Kidney glomerular epithelial cell (primary cell): ENCODE results near the gene RTEL1.
"Not testable (repeated sequence)": the region's sequence is repeated elsewhere in the genome, so short reads cannot be mapped to it uniquely, and the experiment has no call there.

Source experiments
- DNase-seq: peaks from one replicate; lab custom pipeline; 2025; lab: John Stamatoyannopoulos, UW

The RTEL1 gene

GRCh38 chr20:63709149-63709527, 51.0 kb downstream of the RTEL1 start:
- no peak for DNase-seq

GRCh38 chr20:63711085-63711645, 53.1 kb downstream of the RTEL1 start:
- no peak for DNase-seq

GRCh38 chr20:63712191-63712590, 54.1 kb downstream of the RTEL1 start:
- DNase-seq = no peak

DNA sequence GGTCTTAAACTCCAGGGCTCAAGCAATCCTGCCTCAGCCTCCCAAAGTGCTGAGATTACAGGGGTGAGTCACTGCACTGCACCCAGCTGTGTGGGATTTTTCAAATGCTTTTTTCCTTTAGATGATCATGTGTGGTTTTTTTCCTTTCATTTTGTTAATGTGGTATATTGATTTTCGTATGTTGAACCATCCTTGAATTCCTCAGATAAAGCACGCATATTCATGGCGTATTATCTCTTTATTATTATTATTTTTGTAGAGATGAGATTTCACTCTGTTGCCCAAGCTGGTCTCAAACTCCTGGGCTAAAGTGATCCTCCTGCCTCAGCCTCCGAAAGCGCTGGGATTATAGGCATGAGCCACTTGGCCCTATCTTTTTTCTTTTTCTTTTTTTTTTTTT, 56.7 kb downstream of the RTEL1 start:
- DNase-seq = no peak

- no peak for DNase-seq
These were observed 60.9 kb downstream of the RTEL1 start for GRCh38 chr20:63718996-63719395.

GRCh38 chr20:63722967-63723622, 65.0 kb downstream of the RTEL1 start:
- DNase-seq = not testable (repeated sequence)

DNA sequence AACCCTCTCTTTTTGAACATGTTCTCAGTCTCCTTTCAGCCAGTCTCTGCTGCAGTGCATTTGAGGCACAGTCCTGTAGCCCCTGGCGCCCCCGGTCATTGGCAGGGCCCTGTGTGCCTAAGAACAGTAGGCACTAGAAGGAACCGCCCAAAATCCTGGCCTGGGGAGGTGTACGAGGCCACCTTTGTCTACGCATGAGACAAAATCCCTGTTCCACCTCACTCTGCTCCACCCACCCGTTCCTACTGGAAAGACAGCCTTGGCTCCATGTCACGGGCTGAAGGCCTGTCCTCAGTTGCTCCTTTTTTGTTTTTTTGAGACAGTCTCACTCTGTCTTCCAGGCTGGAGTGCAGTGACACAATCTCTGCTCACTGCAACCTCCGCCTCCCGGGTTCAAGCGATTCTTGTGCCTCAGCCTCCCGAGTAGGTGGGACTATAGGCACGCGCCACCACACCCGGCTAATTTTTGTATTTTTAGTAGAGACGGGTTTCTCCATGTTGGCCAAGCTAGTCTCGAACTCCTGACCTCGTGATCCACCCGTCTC, 72.1 kb downstream of the RTEL1 start:
- not testable (repeated sequence) for DNase-seq

- no peak for DNase-seq
These were observed 73.3 kb downstream of the RTEL1 start for GRCh38 chr20:63731410-63731809.

- no peak for DNase-seq
These were observed 74.3 kb downstream of the RTEL1 start for GRCh38 chr20:63732118-63733095.

DNA sequence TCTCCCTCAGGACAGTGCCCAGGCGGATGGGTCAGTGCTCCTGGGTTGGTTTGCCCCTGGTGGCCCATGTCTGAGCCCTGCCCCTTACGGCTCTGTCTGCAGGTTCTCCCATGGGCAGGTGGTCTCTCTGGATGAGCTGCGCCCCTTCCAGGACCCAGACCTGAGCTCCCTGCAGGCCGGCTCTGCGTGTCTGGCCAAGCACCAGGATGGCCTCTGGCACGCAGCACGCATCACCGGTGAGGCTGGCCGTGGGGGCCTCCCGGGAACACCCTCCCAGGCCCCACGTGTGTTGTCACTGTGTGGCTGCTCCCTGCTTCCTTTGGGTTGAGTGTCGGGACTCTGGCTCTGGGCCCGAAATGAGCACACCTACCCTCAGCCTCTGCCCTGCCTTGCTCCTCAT, 75.0 kb downstream of the RTEL1 start:
- no peak for DNase-seq

DNA sequence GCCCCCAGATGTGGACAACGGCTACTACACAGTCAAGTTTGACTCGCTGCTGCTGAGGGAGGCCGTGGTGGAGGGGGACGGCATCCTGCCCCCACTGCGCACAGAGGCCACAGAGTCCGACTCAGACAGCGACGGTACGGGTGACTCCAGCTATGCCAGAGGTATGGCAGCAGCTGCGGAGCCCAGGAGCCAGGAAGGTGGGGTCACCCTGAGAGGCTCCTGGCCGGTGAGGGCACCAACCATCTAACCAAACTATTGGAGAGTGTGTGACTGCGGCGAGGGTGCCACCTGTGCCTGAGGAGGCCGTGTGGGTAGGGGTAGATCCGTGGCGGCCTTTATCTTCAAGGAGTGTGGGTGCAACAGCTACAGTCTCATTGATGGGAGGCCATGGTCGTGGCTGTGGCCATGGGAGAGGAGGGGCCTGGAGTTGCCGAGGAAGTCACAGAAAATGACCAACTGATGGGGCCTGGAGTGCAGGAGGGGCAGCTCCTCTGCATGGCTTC, 75.5 kb downstream of the RTEL1 start:
- no peak for DNase-seq

- DNase-seq = no peak
These were observed 76.2 kb downstream of the RTEL1 start for GRCh38 chr20:63734111-63734945.

GRCh38 chr20:63734946-63735858, 77.1 kb downstream of the RTEL1 start:
- DNase-seq = no peak

DNA sequence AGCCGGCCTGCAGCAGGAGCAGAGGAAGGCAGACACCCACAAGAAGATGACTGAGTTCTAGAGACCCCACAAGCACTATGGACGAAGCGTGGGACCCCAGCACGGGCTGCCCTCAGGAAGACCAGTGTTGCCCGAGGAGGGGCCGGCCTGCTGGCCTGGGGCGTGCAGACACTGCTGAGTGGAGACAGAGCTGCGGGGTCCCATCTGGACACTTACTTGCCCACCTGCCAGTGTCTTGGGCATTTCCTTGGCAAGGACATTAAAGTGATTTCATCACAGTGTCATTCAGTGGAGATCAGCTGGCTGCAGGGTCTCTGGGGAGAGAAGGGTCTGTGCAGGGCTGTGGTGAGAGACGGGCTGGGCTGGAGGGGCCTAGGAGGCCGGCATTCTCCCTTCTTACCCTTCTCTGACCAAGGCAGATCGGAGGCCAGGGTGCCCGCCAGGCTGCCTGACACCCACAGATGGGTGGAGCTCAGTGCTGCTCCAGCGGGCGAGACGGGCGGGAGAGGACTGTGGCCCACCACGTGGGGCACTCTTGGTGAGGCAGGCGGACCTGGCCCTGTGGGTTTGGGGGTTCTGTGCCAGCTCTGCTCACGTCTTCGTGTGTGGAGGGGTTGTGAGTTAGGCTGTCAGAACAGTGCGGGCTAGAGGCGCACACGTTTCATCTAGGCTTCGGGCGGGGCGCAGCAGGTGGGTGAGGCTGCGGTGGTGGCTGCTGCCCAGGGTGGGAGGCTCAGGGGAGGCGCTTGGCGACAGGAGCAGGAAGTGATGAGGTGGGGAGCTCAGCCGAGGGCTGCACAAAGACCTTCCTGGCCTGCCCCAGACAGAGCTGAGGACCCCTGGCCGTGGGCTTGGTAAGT, 78.0 kb downstream of the RTEL1 start, which contains the start of gene LIME1:
Gene LIME1 (plus strand): TSS at position 806 of the 860 bp plus-strand sequence. CDS start 886 bp downstream, outside the sequence.
- DNase-seq = no peak

GRCh38 chr20:63736893-63737694, 79.0 kb downstream of the RTEL1 start:
- no peak for DNase-seq

GRCh38 chr20:63737695-63737944, 79.5 kb downstream of the RTEL1 start:
- no peak for DNase-seq

DNA sequence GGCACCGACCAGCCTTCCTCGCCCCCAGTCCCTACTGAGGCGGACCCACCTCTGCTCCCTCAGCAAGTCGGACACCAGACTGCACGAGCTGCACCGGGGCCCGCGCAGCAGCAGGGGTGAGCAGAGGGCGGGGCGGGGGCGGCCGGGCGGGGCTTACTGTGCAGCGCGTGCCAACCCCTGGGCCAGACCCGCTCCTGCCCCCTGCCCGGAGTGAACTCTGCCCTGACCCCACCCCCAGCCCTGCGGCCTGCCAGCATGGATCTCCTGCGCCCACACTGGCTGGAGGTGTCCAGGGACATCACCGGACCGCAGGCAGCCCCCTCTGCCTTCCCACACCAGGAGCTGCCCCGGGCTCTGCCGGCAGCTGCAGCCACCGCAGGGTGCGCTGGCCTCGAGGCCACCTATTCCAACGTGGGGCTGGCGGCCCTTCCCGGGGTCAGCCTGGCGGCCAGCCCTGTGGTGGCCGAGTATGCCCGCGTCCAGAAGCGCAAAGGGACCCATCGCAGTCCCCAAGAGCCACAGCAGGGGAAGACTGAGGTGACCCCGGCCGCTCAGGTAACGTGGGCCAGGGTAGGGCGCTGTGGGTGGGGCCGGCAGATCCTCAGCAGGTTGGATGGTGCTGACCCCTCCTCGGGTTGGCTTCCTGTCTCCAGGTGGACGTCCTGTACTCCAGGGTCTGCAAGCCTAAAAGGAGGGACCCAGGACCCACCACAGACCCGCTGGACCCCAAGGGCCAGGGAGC, 80.0 kb downstream of the RTEL1 start:
- no peak for DNase-seq

DNA sequence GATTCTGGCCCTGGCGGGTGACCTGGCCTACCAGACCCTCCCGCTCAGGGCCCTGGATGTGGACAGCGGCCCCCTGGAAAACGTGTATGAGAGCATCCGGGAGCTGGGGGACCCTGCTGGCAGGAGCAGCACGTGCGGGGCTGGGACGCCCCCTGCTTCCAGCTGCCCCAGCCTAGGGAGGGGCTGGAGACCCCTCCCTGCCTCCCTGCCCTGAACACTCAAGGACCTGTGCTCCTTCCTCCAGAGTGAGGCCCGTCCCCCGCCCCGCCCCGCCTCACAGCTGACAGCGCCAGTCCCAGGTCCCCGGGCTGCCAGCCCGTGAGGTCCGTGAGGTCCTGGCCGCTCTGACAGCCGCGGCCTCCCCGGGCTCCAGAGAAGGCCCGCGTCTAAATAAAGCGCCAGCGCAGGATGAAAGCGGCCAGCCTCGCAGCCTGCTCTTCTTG, 80.6 kb downstream of the RTEL1 start:
- no peak for DNase-seq
